Measurements from ENCODE around the gene PACRGL. TPM values are rescaled to one million over a fixed set of nuclear protein-coding genes. Genes with fewer than 3 reads are reported as not detected.

PACRGL gene
- total RNA-seq, 2 experiments from 2014 or later, result 10.8 to 11.0 TPM

DNA sequence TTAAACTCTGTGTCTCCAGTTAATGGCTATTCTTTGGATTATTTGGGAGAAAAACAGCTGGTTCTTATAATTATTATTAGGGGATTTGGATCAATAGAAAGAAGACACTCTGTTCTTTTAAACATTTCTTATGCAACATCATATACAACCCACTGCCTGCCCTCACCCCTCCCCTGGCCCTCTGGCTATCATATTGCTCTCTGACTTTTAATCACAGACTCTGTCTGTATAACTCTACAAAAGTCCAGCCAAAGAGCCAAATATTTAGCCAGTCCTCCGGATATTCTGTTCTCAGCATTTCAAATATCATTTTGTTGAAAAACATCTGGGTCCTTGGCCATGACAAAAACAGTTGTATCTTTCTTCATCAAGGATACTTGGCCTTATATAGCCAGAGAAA is 19.0 kb upstream of the PACRGL start:
- POLR2A ChIA-PET, result no interaction called here
- ATAC-seq (no peak), DNase-seq (no peak)

DNA sequence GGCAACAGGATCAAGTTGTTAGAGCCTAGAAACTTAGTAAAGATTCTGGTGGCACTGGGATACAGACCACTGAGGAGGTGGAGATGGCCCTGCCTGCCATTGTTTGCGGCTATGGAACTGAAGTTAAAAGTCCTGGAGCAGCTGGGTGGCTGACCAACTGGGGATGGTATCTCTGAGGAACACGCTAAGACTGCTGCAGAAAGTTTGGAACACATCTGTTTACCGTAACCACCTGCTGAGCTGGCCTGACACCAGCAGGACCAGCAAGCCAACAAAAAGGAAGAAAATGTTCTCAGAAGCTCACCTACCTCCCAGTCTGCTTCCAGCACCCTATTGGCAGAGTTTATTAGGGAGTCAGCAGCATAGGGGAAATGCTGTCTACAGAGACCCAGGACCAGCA is 17.4 kb upstream of the PACRGL start:
- Mint-ChIP-seq H3K27ac (no peak overlapping the region), H3K4me3 (no peak overlapping the region), H3K9me3 (ENCODE audit: low read depth) (no peaks in the 10 kb centered on the region), H3K36me3 (ENCODE audit: low read depth) (no peaks in the 10 kb centered on the region), H3K27me3 (peaks cover 16% of the 10 kb centered on the region), H3K4me1 (no peaks in the 10 kb centered on the region)
- ChIA-PET CTCF (interaction anchor here (0.6 to 1.2 kb wide), 3 partner anchors 13 to 287 kb away, joined by 3 to 4 read pairs (median 3); no protein-coding TSS in a partner anchor), POLR2A (no interaction called here)
- no peak for ATAC-seq
- no peak for DNase-seq
- intact Hi-C loops (cut with DNase I, micrococcal nuclease), result loop anchor here in 1 of 2 experiments (10.0 kb wide), 1 partner anchor 138 kb away; no protein-coding TSS in a partner anchor

More for the DNA sequence above, 19.0 kb upstream of the PACRGL start:
- CTCF ChIA-PET, result no interaction called here
- no peaks in the 10 kb centered on the region for H3K36me3 Mint-ChIP-seq (ENCODE audit: low read depth)
- peaks cover 22% of the 10 kb centered on the region for H3K27me3 Mint-ChIP-seq
- no peak overlapping the region for H3K4me3 Mint-ChIP-seq
- no peaks in the 10 kb centered on the region for H3K4me1 Mint-ChIP-seq
- intact Hi-C loops (cut with DNase I, micrococcal nuclease), result loop anchor here in 1 of 2 experiments (10.0 kb wide), 1 partner anchor 136 kb away; no protein-coding TSS in a partner anchor
- no peak overlapping the region for H3K27ac Mint-ChIP-seq
- no peaks in the 10 kb centered on the region for H3K9me3 Mint-ChIP-seq (ENCODE audit: low read depth)

DNA sequence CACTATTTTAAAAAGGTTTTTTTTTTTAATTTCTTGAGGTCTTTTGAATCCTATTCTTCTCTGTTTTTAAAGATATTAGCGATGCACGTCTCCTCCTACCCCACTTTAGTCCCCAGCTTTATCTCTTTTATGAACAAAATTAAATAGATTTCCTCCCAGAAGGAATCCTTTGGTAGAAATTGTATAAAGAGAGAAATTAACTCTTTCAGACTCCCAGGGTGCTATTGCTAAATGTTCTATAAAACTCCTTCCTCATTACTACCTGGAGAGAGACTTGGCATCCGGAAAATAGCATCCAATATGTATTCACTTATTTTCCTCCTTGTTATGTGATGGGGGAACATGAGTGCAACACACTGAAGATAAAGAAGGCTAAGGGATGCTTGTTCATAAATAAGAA is 16.5 kb upstream of the PACRGL start:
- Mint-ChIP-seq H3K27ac (no peak overlapping the region), H3K4me1 (no peaks in the 10 kb centered on the region), H3K27me3 (peaks cover 11% of the 10 kb centered on the region), H3K4me3 (no peak overlapping the region), H3K9me3 (ENCODE audit: low read depth) (no peaks in the 10 kb centered on the region), H3K36me3 (ENCODE audit: low read depth) (no peaks in the 10 kb centered on the region)
- DNase-seq, result no peak
- ATAC-seq, result no peak
- intact Hi-C loops (cut with DNase I, micrococcal nuclease), result loop anchor here (2.0 to 10.0 kb wide), 2 partner anchors 139 to 265 kb away; no protein-coding TSS in a partner anchor
- ChIA-PET CTCF (interaction anchor here (0.6 to 1.7 kb wide), 5 partner anchors 12 to 288 kb away, joined by 3 to 5 read pairs (median 3); no protein-coding TSS in a partner anchor), POLR2A (no interaction called here)

DNA sequence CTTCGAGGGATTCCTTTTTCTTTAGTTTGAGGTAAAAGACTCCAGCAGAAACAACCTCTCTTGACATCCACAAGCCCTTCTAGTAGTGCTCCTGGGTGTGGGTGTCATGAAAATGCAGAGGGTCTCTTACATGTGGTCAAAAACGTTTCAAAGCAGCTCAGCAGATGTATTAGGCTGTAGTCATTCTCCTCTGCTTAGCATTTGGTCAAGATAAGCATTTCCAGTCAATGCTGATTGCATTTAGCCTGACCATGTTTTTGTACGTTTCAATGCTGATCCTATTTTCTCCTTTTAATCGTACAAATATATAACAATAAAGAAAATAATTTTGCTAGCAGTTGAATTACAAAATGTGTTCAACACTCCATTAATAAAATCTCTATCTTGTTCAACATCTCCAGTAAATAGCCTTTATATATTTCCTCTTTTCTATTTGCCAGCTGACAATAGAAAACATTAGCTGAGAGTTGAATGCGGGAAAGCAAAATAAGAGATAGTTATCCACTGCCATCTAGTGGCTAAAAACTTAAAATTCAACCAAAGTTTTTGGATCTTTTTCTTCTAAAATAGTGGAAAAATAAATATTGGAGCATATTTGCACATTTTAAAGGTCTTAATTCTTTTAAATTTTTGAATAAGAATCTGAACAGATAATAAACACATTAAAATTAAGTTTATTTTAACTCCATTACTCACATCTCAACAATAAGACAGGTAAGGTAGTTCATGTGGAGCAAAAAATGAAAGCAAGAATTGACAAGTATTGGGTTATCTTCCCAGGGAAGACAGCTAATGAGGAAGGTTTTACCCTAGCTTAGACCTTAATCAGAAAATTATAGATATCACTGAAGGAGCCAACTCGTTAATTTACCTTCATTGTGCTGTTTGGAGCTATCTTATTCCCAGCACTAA is 15.2 kb upstream of the PACRGL start:
- Mint-ChIP-seq H3K27me3 (peaks cover 10% of the 10 kb centered on the region), H3K4me1 (no peaks in the 10 kb centered on the region), H3K27ac (no peak overlapping the region), H3K9me3 (ENCODE audit: low read depth) (no peaks in the 10 kb centered on the region), H3K4me3 (no peak overlapping the region), H3K36me3 (ENCODE audit: low read depth) (no peaks in the 10 kb centered on the region)
- ATAC-seq, result no peak
- no peak for DNase-seq
- POLR2A ChIA-PET, result no interaction called here
- CTCF ChIA-PET, result interaction anchor here (0.6 to 2.5 kb wide), 15 partner anchors 9 to 834 kb away, joined by 3 to 17 read pairs (median 3); partner anchors contain the start of gene PACRGL
- intact Hi-C loops (cut with DNase I, micrococcal nuclease), result loop anchor here (1.0 to 10.0 kb wide), 8 partner anchors 140 to 1998 kb away; no protein-coding TSS in a partner anchor

DNA sequence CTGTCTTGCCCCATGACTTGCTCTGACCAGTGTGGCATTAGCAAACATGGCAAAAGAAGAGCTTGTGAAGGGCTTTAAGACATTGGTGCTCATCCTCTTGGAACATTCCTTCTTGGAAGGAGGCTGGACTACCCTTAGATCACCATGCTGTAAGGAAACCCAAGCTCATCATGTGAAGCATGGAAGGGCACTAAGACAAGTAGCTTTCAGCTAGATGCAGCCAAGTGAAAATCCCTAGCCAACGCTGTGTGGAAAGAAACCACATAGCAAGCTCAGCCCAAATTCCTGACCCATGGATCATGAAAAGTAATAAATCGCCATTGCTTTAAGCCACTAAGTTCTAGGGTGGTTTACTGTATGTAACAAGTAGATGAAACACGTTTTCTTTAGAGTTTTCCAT is 12.4 kb upstream of the PACRGL start:
- Mint-ChIP-seq H3K4me1 (no peaks in the 10 kb centered on the region), H3K9me3 (ENCODE audit: low read depth) (no peaks in the 10 kb centered on the region), H3K27ac (no peak overlapping the region), H3K27me3 (peaks cover 5% of the 10 kb centered on the region), H3K36me3 (ENCODE audit: low read depth) (no peaks in the 10 kb centered on the region), H3K4me3 (no peak overlapping the region)
- ChIA-PET POLR2A (no interaction called here), CTCF (interaction anchor here (0.7 to 1.5 kb wide), 3 partner anchors 11 to 1080 kb away, joined by 3 to 4 read pairs (median 3); no protein-coding TSS in a partner anchor)
- intact Hi-C loops (cut with DNase I, micrococcal nuclease), result loop anchor here (5.0 to 10.0 kb wide), 3 partner anchors 143 to 2001 kb away; no protein-coding TSS in a partner anchor
- DNase-seq (no peak), ATAC-seq (no peak)

DNA sequence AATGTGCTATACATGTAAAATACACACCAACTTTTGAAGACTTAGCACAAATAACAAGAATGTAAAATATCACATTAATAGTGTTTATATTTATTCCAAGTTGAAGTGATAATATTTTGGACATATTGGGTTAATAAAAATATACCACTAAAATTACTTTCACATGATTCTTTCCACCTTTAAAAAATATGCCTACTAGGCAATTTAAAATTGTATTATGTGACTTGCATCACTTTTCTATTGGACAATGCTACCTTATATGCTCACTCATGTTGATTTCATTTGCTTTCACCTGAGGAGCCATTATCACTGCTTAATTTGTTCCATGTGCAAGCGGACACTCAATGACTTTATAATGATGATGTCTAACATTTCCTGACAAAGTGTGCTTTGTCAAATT is 3.4 kb upstream of the PACRGL start:
- no peak overlapping the region for H3K4me3 Mint-ChIP-seq
- CTCF ChIA-PET, result no interaction called here
- DNase-seq (no peak), ATAC-seq (no peak)
- no peak overlapping the region for H3K27ac Mint-ChIP-seq
- no peaks in the 10 kb centered on the region for H3K9me3 Mint-ChIP-seq (ENCODE audit: low read depth)
- H3K27me3 Mint-ChIP-seq, result peaks cover 2% of the 10 kb centered on the region
- no peaks in the 10 kb centered on the region for H3K36me3 Mint-ChIP-seq (ENCODE audit: low read depth)
- intact Hi-C loops (cut with DNase I, micrococcal nuclease), result loop anchor here in 1 of 2 experiments (5.0 kb wide), 1 partner anchor 1745 kb away; no protein-coding TSS in a partner anchor
- POLR2A ChIA-PET, result no interaction called here
- peaks cover 16% of the 10 kb centered on the region for H3K4me1 Mint-ChIP-seq

DNA sequence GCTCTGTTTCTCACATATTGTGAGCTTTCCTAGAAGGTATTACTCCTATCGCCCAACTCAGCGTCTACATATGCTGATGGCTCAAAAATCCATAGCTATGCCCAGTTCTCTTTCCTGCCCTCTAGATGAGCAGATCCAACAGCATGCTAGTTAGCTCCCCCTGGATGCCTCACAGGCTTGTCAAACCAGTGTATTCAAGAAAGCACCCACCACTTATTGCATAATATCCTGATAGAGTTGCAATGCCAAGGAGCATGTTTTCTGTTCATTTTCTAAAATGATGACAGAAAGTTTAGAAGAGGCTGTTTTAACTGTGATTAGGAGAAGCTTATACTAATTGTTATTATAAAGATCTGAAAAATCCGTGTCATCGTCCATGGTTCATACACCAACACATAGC is 1.9 kb upstream of the PACRGL start:
- intact Hi-C loops (cut with DNase I, micrococcal nuclease), result loop anchor here in 1 of 2 experiments (5.0 kb wide), 1 partner anchor 1744 kb away; no protein-coding TSS in a partner anchor
- Mint-ChIP-seq H3K27me3 (peaks cover 2% of the 10 kb centered on the region), H3K27ac (no peak overlapping the region), H3K36me3 (ENCODE audit: low read depth) (no peaks in the 10 kb centered on the region), H3K4me3 (no peak overlapping the region), H3K9me3 (ENCODE audit: low read depth) (no peaks in the 10 kb centered on the region), H3K4me1 (peaks cover 30% of the 10 kb centered on the region)
- no peak for DNase-seq
- ChIA-PET POLR2A (no interaction called here), CTCF (interaction anchor here (0.6 to 2.9 kb wide), 3 partner anchors 10 to 974 kb away, joined by 3 to 17 read pairs (median 4); no protein-coding TSS in a partner anchor)
- no peak for ATAC-seq

DNA sequence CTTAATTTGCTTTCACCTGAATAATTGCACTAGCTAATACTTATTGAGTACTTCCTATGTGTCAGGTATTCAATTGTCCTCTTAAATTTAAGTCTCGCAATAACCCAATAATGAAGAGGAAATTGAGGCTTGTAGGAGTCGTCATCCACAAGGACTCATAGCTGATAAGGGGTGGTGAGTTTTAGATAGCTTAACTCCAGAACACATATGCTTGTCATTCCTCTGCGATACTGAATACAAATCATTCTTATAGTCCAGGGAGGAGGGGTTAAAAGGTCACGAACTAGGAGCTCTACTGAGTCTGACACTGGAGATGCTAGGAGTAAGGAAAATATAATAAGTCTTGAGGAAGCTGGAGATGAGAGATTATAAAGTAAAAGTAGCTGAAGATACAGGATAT is 1.4 kb upstream of the PACRGL start:
- peaks cover 2% of the 10 kb centered on the region for H3K27me3 Mint-ChIP-seq
- DNase-seq, result no peak
- H3K27ac Mint-ChIP-seq, result peak overlapping the region; percentile 40
- no peak overlapping the region for H3K4me3 Mint-ChIP-seq
- intact Hi-C loops (cut with DNase I, micrococcal nuclease), result loop anchor here in 1 of 2 experiments (5.0 kb wide), 1 partner anchor 1743 kb away; no protein-coding TSS in a partner anchor
- H3K9me3 Mint-ChIP-seq (ENCODE audit: low read depth), result no peaks in the 10 kb centered on the region
- H3K4me1 Mint-ChIP-seq, result peaks cover 33% of the 10 kb centered on the region
- ChIA-PET POLR2A (no interaction called here), CTCF (interaction anchor here (0.6 to 2.9 kb wide), 3 partner anchors 10 to 974 kb away, joined by 3 to 17 read pairs (median 4); no protein-coding TSS in a partner anchor)
- ATAC-seq, result no peak
- peaks cover 1% of the 10 kb centered on the region for H3K36me3 Mint-ChIP-seq (ENCODE audit: low read depth)

DNA sequence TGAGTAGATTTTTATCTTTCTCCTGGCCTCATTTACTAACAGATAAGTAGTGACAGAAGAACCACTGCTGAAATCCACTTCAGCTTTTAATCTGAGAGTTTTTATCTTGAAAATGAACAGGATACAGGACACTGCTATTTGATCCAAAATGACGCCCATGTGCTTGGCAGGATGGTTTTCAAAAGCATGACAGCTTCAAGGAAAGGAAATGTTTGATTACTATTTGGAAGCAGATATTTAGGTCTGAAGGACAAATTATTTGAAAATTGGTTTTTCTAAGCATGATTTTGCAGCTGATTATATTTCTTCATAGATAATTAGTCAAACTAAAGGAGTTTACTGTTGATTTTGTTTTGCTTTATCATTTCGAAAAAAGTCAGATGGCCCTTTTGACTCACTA is 11.1 kb downstream of the PACRGL start:
- no peak overlapping the region for H3K27ac Mint-ChIP-seq
- no peaks in the 10 kb centered on the region for H3K4me1 Mint-ChIP-seq
- CTCF ChIA-PET, result no interaction called here
- ATAC-seq (no peak), DNase-seq (no peak)
- intact Hi-C loops (cut with DNase I, micrococcal nuclease), result no loop called here
- POLR2A ChIA-PET, result no interaction called here
- peaks cover 7% of the 10 kb centered on the region for H3K9me3 Mint-ChIP-seq (ENCODE audit: low read depth)
- no peaks in the 10 kb centered on the region for H3K27me3 Mint-ChIP-seq
- H3K4me3 Mint-ChIP-seq, result no peak overlapping the region
- H3K36me3 Mint-ChIP-seq (ENCODE audit: low read depth), result peaks cover 44% of the 10 kb centered on the region

DNA sequence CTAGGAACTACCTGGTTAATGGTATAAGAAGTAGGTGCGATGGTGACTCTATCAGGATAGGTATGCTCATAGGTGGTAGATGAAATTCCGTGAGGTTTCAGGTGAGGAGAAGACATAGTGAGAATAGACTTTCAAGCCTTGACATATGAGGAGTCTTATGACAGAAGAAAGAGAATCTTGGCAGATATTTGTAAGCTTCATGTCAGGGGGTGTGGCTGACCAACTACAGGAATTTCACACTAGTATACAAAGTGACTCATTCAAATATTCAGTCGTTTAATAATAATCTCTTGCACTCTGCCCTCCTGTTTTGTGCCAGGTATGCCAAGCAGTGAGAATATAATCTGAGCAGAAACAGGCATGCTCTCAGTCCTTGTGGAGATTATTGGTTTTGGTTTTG is 22.8 kb downstream of the PACRGL start:
- ChIA-PET POLR2A (no interaction called here), CTCF (no interaction called here)
- ATAC-seq (no peak), DNase-seq (no peak)
- intact Hi-C loops (cut with DNase I, micrococcal nuclease), result no loop called here
- Mint-ChIP-seq H3K9me3 (ENCODE audit: low read depth) (peaks cover 16% of the 10 kb centered on the region), H3K27me3 (no peaks in the 10 kb centered on the region), H3K4me3 (no peak overlapping the region), H3K36me3 (ENCODE audit: low read depth) (peaks cover 75% of the 10 kb centered on the region), H3K27ac (no peak overlapping the region), H3K4me1 (no peaks in the 10 kb centered on the region)

DNA sequence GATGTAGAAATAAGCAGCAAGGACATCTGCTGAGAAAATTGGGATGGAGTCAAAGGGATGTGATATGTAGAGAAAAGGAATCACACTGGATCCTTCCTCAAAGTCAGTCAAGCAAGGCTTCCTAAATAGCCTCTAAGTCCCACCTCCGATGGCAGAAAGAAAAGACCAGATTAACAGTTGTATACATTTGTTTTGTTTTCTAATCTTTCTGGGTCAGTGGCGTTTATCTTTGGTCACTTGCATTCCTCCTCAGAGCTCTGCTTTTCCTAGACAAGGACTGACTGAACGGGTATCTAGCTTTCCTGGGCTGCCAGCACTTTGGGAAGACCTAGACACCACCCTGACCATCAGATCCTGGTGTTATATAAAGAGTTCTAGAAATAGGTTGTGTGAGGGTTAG is 23.2 kb downstream of the PACRGL start:
- peaks cover 71% of the 10 kb centered on the region for H3K36me3 Mint-ChIP-seq (ENCODE audit: low read depth)
- no peak overlapping the region for H3K4me3 Mint-ChIP-seq
- H3K27ac Mint-ChIP-seq, result no peak overlapping the region
- H3K4me1 Mint-ChIP-seq, result no peaks in the 10 kb centered on the region
- POLR2A ChIA-PET, result no interaction called here
- ATAC-seq (no peak), DNase-seq (no peak)
- H3K27me3 Mint-ChIP-seq, result no peaks in the 10 kb centered on the region
- intact Hi-C loops (cut with DNase I, micrococcal nuclease), result no loop called here
- peaks cover 16% of the 10 kb centered on the region for H3K9me3 Mint-ChIP-seq (ENCODE audit: low read depth)
- CTCF ChIA-PET, result no interaction called here

Measured in activated CD4-positive, alpha-beta T cell treated with anti-CD3 and anti-CD28 coated beads for 36 hours (primary cell).